NCI-H2029 treated with DMSO at 0.1 percent for 48 hours (cell line): ENCODE results near the gene MYO5C.
A peak's percentile ranks its signal among the peaks of the same experiment; 100 is the strongest.

Experiments used
- DNase-seq: peaks from one replicate; lab custom pipeline; 2025; lab: John Stamatoyannopoulos, UW

MYO5C gene, protein sequence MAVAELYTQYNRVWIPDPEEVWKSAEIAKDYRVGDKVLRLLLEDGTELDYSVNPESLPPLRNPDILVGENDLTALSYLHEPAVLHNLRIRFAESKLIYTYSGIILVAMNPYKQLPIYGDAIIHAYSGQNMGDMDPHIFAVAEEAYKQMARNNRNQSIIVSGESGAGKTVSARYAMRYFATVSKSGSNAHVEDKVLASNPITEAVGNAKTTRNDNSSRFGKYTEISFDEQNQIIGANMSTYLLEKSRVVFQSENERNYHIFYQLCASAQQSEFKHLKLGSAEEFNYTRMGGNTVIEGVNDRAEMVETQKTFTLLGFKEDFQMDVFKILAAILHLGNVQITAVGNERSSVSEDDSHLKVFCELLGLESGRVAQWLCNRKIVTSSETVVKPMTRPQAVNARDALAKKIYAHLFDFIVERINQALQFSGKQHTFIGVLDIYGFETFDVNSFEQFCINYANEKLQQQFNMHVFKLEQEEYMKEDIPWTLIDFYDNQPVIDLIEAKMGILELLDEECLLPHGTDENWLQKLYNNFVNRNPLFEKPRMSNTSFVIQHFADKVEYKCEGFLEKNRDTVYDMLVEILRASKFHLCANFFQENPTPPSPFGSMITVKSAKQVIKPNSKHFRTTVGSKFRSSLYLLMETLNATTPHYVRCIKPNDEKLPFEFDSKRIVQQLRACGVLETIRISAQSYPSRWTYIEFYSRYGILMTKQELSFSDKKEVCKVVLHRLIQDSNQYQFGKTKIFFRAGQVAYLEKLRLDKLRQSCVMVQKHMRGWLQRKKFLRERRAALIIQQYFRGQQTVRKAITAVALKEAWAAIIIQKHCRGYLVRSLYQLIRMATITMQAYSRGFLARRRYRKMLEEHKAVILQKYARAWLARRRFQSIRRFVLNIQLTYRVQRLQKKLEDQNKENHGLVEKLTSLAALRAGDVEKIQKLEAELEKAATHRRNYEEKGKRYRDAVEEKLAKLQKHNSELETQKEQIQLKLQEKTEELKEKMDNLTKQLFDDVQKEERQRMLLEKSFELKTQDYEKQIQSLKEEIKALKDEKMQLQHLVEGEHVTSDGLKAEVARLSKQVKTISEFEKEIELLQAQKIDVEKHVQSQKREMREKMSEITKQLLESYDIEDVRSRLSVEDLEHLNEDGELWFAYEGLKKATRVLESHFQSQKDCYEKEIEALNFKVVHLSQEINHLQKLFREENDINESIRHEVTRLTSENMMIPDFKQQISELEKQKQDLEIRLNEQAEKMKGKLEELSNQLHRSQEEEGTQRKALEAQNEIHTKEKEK (N-terminal part only)

DNA sequence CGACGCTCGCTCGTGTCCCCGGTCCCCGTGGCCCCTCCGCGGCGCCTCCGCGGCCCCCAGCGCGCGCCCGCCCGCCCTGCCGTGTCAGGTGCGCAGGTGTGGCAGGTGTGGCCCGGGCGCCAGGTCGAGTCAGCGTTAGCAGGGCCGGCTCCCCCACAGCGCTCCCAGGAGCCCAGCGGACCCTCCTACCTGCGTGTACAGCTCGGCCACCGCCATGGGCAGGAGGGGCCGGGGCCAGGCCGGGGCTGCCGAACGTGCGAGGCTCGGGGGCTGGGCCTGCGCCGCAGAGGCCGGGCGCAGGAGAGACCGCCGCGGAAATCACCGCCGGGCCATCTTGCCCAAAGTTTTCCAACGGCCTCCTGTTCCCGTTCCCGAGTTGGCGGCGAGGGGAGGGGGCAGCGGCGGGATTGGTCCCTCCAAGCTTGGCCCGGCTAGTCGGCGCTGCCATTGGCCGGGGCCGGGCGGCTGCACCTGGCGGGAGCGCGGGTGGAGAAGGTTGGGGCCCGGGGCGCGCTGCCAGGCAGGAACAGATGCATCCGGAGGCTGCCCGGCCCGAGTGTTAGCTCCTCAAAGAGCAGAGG, at the start of gene MYO5C:
MYO5C (minus strand) TSS at position 384 of the 581 bp plus-strand sequence; CDS start at position 216, 168 bp downstream.
- DNase-seq, result peak; percentile 24

DNA sequence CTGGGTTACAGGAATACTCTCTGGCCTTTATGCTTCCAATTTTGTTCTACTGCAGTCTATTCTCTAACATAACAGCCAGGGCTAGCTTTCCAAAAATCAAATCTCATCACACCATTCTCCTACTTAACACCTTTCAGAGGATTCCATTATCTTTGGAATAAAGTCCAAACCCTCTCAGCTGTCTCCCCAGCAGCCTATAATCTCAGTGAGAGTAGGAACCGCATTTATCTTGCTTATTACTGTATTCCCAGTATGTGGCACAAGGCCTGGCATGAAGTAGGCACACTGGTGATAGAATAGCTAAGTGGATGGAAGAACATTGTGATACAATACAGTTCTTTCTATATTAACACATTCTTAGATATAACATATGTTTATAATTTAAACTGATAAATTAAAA, 49.0 kb upstream of the MYO5C start:
- no peak for DNase-seq

DNA sequence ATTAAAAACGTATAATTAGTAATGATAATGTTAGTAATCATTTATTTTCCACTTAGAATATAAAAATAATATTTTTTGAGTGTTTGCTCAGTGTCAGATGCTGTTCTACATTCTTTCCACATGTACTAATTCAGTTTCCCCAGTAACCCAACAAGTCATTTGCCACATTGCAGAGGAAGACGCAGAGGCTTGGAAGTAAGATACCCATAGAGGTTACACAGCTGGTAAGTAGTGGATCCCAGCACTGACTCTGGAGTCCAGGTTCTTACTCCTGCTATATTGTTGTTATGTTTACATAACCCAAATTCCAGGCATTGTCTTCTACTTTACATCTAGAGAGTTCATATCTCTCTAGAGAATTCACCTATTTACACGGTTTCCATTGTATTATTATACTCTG, 48.2 kb upstream of the MYO5C start:
- DNase-seq, result no peak

DNA sequence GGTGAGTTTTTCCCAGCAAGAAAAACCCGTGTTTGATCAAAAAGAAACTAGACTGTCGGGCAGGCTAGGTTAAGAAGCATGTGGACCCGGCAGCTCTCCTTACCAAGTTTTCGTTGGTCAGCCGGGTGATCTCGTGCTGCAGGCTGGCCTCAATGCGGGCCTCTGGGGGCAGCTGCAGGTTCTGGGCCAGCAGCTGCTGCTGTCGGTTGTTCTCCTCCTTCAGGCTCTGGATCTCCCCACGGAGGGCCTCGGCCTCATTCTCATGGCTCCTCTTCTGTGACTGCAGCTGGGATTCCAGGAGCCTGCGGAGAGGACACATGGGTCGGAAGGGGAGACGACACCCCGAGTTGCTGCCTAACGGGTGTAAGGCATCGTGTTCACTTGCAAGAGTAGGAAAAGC, 44.5 kb upstream of the MYO5C start:
- DNase-seq, result no peak

DNA sequence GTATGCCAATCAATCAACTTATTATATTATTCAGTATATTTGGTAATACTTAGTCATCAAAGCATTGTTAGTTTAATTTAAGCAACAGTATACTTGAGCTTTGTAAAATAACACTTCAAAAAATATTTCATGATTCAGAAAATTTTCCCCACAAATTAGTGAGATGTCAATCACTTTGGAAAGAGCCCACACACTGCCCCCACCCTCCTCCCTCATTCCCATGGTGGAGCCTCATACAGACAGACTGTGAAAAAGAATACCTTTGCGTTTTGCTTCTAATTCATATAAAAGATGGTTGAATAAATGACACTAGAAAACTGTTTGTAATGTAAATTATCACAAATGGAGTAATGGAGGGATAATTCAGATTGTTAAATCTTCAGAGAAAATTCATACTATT, 43.3 kb upstream of the MYO5C start:
- no peak for DNase-seq

DNA sequence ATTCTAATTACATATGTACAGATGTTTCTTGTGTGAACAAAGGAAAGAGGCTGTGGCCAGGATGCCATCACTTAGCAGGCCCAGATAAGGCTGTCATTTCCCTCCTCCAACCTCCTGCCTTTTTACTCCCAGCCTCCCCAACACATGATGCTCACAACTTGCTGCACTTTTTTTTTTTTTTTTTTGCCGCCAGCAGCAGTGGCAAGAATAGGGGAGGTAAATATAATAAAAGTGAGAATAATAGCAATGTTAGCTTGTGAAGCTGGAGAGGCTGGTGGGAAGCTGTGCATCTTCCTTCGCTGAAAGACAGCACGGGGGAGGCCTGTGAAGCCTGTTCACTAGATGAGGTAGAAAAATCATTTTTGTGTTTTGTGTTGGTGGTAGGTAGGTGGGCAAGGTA, 42.5 kb upstream of the MYO5C start:
- DNase-seq, result no peak

DNA sequence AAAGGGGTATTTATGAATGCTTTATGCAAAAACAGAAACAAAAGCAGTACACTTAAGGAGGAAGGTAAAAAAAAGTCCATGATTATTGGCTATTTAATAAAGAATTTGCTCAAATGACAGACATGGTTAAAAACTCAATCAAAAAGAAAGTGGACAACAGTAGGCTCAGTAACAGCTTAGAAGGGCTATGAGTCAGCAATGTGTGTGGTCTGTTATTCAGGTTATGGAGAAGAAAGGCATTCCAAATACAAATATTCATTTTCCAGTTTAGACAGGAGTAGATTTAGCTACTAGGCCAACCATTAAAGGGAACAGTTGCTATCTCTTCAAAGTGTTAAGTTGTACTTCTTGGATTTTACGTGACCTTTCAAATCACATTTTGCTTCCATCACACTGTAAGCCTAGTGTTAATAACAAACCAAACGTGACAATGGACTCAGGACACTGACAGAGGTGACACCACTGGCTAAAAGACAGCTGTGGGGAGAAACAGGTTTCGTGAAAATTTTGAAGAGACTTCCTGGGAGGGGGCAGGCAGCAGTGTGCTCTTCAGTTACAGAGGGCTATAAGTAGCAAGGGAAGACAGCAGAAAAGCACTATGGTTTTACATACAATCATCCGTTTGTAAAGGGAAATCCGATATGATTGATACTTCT, 41.7 kb upstream of the MYO5C start:
- no peak for DNase-seq

DNA sequence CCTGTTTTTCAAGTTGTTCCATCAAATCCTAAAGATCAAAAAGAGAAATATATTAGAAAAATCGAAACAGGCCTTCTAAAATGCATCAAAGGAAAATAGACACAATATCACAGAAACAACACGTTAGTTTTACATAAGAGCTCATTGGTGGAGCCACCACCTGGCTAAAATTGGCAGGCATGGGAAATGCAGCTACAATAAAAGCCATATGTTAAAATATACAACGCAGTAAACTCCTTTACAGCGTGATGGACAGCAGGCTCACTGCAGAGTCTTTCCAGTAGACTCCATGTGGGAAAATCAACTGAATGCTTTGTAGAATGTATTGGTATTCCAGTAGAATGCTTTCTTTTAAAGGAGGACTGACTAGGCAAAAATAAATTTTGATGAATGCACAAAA, 40.9 kb upstream of the MYO5C start:
- DNase-seq, result no peak

DNA sequence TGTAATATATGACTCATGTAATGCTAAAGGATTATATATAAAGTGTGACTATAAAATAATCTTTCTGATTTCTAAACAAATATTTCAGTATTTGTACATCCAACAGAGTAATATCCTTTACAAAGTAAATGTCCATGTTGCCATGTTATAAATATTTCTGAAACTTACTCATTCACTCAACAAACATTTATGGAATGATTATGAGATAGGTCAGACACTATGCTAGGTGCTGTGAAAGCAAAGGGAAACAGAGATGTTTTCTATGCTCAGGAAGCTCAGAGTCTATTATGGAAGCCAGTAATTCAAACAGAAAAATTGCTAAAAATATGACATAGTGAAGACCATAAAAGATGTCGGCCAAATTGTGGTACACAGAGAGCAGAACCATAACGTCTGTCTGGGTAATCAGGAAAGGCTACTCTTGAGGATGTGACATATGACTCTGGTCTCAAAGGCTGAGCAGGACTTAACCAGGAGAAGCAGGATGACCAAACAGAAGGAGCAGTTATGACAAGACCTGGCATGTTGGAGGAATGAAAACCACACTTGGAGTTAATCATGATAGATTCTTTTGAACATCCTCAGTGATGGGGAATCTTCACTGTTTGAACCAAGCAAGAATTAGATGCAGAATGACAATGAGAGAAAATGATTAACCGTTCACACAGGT, 39.0 kb upstream of the MYO5C start:
- no peak for DNase-seq

DNA sequence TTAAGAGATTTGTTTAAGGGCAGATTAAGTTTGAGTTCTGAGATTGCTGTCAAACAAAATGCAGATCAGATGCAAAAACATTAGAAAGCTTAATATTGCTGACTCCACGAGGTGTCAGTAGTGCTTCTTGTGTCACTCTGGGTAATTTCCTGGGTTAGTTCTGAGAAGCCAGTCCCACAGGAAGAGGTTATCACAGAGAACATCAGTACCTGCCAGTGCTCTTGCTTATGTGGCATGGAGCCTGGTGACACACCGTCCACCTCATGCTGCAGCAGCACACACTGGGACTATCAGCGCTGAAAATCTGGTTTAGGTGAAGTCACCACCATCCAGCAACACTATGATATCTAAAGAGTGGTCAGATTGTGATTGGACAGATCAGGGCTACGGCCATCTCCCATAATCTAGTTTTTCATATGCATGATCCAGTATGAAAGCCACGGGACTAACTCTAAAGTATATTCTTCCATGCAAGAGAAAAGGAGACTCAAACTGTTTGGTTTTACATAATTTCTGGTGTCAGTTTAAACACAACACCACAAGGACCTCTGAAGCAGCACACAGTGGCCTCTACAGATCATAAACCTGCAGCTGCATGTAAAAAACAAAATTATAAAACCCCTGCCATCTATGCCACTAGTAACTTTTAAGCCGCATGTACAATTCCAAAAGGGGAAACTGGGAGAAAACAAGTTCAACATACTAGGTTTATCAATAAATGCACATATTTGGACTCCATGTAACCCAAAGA, 36.1 kb upstream of the MYO5C start:
- no peak for DNase-seq

DNA sequence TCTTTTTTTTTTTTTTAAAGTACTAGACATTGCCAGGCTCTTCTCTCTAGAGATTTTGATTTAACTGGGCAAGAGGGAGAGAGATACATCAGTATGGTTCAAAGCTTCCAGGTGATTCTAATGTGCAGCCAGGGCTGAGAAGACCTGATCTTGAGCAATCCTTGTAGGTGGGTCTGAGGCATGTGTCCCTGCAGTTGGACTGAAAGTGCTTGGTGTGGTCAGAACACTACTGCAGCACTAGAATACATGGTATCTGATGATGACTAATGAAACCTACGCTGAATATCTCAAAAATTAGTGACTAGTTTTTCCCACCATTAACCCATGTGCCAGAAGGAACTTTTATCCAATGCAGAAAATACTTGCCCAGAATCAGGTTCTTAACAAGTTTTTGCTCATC, 34.4 kb upstream of the MYO5C start:
- no peak for DNase-seq

DNA sequence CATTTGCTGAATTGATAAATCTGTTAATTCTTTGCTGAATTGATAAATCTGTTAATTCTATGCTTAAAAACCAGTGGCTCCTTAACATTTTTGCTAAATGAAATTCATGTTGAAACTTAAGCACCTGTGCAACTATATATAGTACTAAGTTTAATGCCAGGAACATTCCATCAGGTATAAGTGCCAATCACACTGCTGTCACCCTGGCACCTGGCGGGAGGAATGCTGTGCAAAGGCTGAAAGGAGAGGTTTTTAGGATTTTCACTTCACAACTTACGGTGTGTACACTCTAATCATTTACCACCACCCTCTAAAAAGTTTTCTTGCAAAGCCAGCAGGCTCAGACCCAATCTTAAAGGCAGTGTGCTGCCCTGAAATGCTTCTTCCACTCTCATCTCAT, 33.5 kb upstream of the MYO5C start:
- DNase-seq, result no peak

DNA sequence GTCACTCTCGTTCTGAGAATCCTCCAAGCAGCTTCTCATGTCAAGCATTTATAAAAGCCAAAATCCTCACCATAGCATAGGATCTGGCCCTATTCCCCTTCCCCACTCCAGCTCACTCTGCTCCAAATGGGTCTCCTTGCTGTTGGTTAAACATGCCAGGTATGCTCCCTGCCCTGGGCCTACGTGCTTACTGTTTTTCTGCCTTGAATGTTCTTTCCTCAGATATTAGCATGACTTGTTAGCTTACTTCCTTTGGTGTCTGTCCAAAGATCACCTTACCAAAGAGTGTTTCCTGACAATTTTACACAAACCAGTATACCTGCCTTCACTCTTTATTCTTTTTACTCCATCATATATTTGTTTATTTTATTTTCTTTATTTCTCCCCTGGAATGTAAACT, 33.1 kb upstream of the MYO5C start:
- no peak for DNase-seq

DNA sequence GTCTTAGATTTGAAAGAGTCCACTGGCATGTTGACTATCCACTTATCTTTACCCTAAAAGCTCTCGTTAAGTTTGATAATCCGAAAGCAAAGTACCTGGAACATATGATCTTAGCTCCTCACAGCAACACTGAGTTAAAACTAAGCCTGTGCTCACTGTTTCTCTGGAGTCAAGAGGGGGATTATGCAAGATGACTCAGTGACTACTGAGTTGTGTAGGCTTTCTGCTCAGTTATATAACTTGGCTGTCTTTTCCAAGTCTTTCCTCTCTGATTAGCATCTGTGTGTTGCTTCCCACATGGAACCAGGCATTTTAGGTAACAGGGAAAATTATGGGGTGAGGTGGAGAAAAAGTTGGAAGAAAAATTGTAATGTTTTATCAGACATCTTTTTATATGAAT, 31.2 kb upstream of the MYO5C start:
- DNase-seq, result no peak

DNA sequence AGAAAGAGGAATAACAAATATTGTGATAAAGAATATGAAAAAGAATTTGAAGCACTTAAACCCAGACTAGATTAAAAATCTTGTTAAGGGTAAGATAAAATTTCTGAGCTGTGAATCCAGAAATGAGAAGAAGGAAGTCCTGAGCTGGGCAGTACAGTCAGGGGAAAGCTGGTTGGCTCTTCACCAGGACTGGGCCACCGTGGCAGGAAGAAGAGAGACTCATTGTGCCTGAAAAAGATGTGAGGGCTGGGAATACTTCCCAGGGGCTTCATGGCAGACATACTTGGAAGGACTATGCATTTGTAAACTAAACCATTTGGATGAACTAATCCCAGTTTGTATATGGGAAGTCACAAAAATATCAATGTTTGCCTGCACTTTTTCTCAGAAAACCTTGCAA, 28.5 kb upstream of the MYO5C start:
- no peak for DNase-seq

DNA sequence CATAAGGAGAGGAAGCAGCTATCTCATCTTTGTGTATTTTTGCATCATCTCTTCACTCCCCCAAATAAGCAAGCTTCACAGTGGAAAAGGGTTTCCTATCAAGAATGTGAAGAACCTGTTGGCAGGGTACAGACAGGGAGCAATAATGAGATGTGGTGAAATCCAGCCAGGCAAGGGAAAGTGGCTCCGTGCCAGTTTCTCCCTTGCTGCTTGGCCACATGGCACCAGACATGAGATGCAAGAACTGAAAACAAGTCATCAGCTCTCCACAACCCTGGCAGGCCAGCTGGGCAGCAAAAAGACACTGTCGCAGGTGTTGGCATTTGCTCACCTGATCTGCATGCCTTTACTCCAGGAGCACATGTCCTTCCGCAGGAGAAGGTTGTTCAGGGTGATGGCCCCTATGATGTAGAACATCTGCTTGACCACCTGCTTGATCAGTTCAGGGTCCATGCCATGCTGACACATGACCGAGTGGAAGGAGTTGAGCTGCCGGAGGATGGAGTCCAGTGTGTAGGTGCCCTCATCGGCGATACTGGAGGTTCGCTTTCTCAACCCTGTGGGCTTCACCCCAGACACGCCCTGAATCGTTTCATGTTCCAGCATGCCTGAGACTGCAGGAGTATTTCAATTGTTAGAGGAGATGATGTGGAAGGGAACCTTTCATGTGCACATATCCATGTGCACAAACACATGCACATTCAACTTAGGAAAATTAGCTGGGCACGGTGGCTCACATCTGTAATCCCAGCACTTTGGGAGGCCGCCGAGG, 23.3 kb upstream of the MYO5C start:
- DNase-seq, result peak; percentile 5

DNA sequence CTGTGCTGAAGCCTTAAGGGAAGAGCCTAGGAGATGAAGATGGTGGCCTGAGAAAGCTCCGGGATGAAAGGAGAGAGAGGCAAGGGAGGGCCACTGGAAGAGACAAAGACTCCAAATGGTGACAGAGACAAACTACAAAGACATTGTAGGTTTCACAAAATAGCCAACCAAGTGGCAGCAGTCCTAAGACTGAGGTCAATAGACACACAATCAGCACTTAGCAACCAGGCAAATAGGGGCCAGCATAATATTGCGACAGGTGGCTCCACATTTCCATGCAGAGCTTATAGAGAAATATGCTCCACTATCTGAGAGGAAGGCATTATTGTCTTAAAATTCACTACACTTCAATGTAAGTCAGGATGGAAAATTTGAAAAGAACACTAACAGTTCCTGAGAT, 22.1 kb upstream of the MYO5C start:
- no peak for DNase-seq

DNA sequence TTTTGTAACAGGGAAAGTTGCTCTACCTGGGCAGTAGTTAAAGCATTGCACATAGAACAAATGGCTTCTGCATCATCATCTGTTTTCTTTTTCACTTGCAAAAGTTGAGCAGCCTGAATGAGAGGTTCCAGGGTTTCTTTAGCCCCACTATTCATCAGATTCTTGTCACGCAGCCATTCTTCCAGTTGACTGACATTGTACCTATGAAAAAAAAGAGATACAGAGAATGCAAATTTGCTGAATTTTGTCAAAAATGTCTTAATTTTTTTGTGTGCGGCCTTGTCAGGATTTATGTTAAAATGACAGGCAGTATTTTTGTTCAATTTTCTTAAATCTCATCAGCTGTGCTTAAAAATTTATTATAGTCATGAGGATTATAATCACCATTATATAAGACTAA, 21.4 kb upstream of the MYO5C start:
- DNase-seq, result no peak

DNA sequence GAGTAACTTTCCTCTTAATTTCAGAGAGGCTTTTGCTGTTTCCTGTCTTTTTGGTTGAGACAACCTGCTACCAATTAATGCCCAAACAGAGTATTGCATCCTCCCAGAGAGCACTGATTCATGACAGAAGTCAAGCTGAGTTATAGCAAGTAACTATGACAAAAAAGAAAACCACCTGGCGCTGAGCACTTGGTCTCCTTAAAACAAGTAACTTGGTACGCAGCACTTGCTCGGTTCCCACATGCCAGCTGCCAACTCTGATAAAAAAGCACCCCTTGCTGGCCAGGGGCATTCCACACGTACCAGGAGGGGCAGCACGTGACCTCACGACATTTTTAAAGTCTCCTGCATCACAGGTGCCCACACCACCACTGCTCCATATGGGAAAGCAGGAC, 13.5 kb upstream of the MYO5C start:
- DNase-seq, result no peak
